Glomerular visceral epithelial cell (primary cell): ENCODE data around the gene DHRS2.

Source experiments
- DNase-seq: peaks from one replicate; pipeline ENCODE4 v3.0.0-alpha.2; 2016; ENCODE audit errors: extremely low spot score

The DHRS2 gene

GRCh38 chr14:23646648-23647549 lies 10.7 kb downstream of the DHRS2 start:
- peak; percentile 48 for DNase-seq

- no peak for DNase-seq
These were observed 11.5 kb downstream of the DHRS2 start for GRCh38 chr14:23647619-23648018.

GRCh38 chr14:23648764-23649460 lies 12.7 kb downstream of the DHRS2 start:
- DNase-seq, result no peak

GRCh38 chr14:23650506-23650905 lies 14.3 kb downstream of the DHRS2 start:
- DNase-seq, result no peak

GRCh38 chr14:23653051-23653450 lies 16.9 kb downstream of the DHRS2 start:
- no peak for DNase-seq

- DNase-seq, result no peak
These were observed 18.1 kb downstream of the DHRS2 start for GRCh38 chr14:23654231-23654630.

- no peak for DNase-seq
These were observed 21.9 kb downstream of the DHRS2 start for GRCh38 chr14:23657959-23658470.

GRCh38 chr14:23660290-23661226 lies 24.4 kb downstream of the DHRS2 start:
- DNase-seq, result no peak

GRCh38 chr14:23661542-23661941 lies 25.4 kb downstream of the DHRS2 start:
- no peak for DNase-seq

- no peak for DNase-seq
These were observed 27.0 kb downstream of the DHRS2 start for GRCh38 chr14:23663127-23663526.

- DNase-seq, result no peak
These were observed 27.5 kb downstream of the DHRS2 start for GRCh38 chr14:23663711-23664110.

- DNase-seq, result no peak
These were observed 28.2 kb downstream of the DHRS2 start for GRCh38 chr14:23664207-23664885.

- DNase-seq, result no peak
These were observed 29.3 kb downstream of the DHRS2 start for GRCh38 chr14:23665302-23666016.

- no peak for DNase-seq
These were observed 31.0 kb downstream of the DHRS2 start for GRCh38 chr14:23667134-23667533.

- no peak for DNase-seq
These were observed 33.3 kb downstream of the DHRS2 start for GRCh38 chr14:23669441-23669840.

GRCh38 chr14:23670481-23670880 lies 34.3 kb downstream of the DHRS2 start:
- DNase-seq, result no peak

- no peak for DNase-seq
These were observed 36.0 kb downstream of the DHRS2 start for GRCh38 chr14:23672200-23672599.

- DNase-seq, result no peak
These were observed 39.2 kb downstream of the DHRS2 start for GRCh38 chr14:23675337-23675736.

GRCh38 chr14:23675906-23676305 lies 39.7 kb downstream of the DHRS2 start:
- no peak for DNase-seq

GRCh38 chr14:23681337-23681736 lies 45.2 kb downstream of the DHRS2 start:
- no peak for DNase-seq
